Keratinocyte (primary cell): ENCODE data around the gene PHF10. TPM values are rescaled to one million over a fixed set of nuclear protein-coding genes. Genes with fewer than 3 reads are reported as not detected.

Experiments used
- DNase-seq: peaks from one replicate; pipeline ENCODE4 v3.0.0-alpha.2; 2011; ENCODE audit warnings: low read depth, missing footprints, low spot score
- FAIRE-seq: peaks from 2 replicates; lab custom pipeline; 2011; peaks lifted over from hg19 to GRCh38; lab: Jason Lieb, UNC
- H2AFZ ChIP-seq: 2 replicates; pipeline ENCODE4 v1.6.0; 2012; ENCODE audit warnings: low read length, control low read depth, inconsistent platforms; ENCODE audit not compliant: control insufficient read depth
- H3K27ac ChIP-seq: 2 replicates; pipeline ENCODE4 v1.5.1; 2011; ENCODE audit warnings: low read length; ENCODE audit not compliant: control insufficient read depth, insufficient read depth
- H3K27me3 ChIP-seq: 3 replicates; pipeline ENCODE4 v1.6.0; 2011; ENCODE audit warnings: low read length; ENCODE audit not compliant: control insufficient read depth, insufficient read depth; ENCODE audit errors: extremely low read depth
- H3K36me3 ChIP-seq, 2 experiments: 2 replicates in 1 of 2; 3 replicates in 1 of 2; pipeline ENCODE4 v1.5.1; 2011; ENCODE audit warnings: low read length in 2 of 2, mild to moderate bottlenecking in 1 of 2; ENCODE audit not compliant: control insufficient read depth in 2 of 2, insufficient read depth in 2 of 2; ENCODE audit errors: extremely low read depth in 1 of 2
- H3K4me1 ChIP-seq: 3 replicates; pipeline ENCODE4 v1.5.1; 2011; ENCODE audit warnings: low read length; ENCODE audit not compliant: control insufficient read depth, insufficient read depth; ENCODE audit errors: extremely low read depth
- H3K4me2 ChIP-seq: 3 replicates; pipeline ENCODE4 v1.6.0; 2011; ENCODE audit warnings: low read depth, low read length; ENCODE audit not compliant: control insufficient read depth, insufficient read depth; ENCODE audit errors: extremely low read depth
- H3K4me3 ChIP-seq, 3 experiments: fragments of 200-600 bp in 1 of 3; sonication (generic) in 1 of 3; 2 replicates in 2 of 3; 3 replicates in 1 of 3; pipeline ENCODE4 v1.5.1; 2011 to 2016; ENCODE audit warnings: low read length in 3 of 3, mild to moderate bottlenecking in 3 of 3, control low read depth in 2 of 3, inconsistent platforms in 1 of 3, low read depth in 1 of 3, mixed read lengths in 1 of 3, mixed run types in 1 of 3, moderate library complexity in 1 of 3; ENCODE audit not compliant: control insufficient read depth in 2 of 3, insufficient read depth in 2 of 3; ENCODE audit errors: extremely low read depth in 1 of 3
- H3K79me2 ChIP-seq: 2 replicates; pipeline ENCODE4 v1.6.0; 2012; ENCODE audit warnings: low read length; ENCODE audit not compliant: control insufficient read depth, insufficient read depth
- H3K9ac ChIP-seq: 3 replicates; pipeline ENCODE4 v1.6.0; 2011; ENCODE audit warnings: low read length; ENCODE audit not compliant: control insufficient read depth, insufficient read depth; ENCODE audit errors: extremely low read depth
- H3K9me1 ChIP-seq: 3 replicates; pipeline ENCODE4 v1.6.0; 2011; ENCODE audit warnings: low read length; ENCODE audit not compliant: control insufficient read depth, insufficient read depth; ENCODE audit errors: extremely low read depth
- H3K9me3 ChIP-seq: 2 replicates; pipeline ENCODE4 v1.5.1; 2012; ENCODE audit warnings: low read depth, low read length; ENCODE audit not compliant: control insufficient read depth
- H4K20me1 ChIP-seq: 3 replicates; pipeline ENCODE4 v1.6.0; 2011; ENCODE audit warnings: low read length; ENCODE audit not compliant: control insufficient read depth, insufficient read depth; ENCODE audit errors: extremely low read depth
- EZH2 ChIP-seq: IDR thresholded peaks from one replicate; pipeline ENCODE4 v1.6.1; 2012; ENCODE audit warnings: inconsistent platforms, mild to moderate bottlenecking, low read length, moderate library complexity
- dilution Hi-C: fragments of 300-500 bp; cut with MboI; formaldehyde crosslinking; loops from one replicate; pipeline ENCODE4 v1.7.0; 2020; ENCODE audit warnings: low sequenced_read_pairs; ENCODE audit not compliant: extremely low pct_ligation_motif_present
- polyA plus RNA-seq, 5 experiments: library from polyadenylated mRNA; depleted of rRNA in 3 of 5; stranded (reverse) in 3 of 5; stranded (forward) in 1 of 5; unstranded in 1 of 5; fragments of >200 nt; gene quantifications; 1 replicate in 1 of 5; 2 replicates in 3 of 5; 3 replicates in 1 of 5; pipeline versions ENCODE4 v1.2.1 to v1.2.3, GENCODE V29; 2011 to 2012; ENCODE audit warnings: missing spikeins in 2 of 5, low read depth in 1 of 5, low replicate concordance in 1 of 5
- TF ChIP-seq, protein P1 (sequence below), 3 experiments: IDR thresholded peaks in 1 of 3; conservative IDR thresholded peaks in 1 of 3; optimal IDR thresholded peaks in 1 of 3; 2 replicates in 2 of 3; 3 replicates in 1 of 3; pipeline versions ENCODE3 to v1.5.1; 2011; ENCODE audit warnings: low read length in 3 of 3, mild to moderate bottlenecking in 3 of 3, moderate library complexity in 2 of 3, control low read depth in 1 of 3, inconsistent platforms in 1 of 3; ENCODE audit not compliant: insufficient read depth in 2 of 3; ENCODE audit errors: extremely low read depth in 1 of 3

Gene PHF10
- polyA plus RNA-seq, 1 donor (not counting 4 experiments of a cell fraction or from before 2014, with no cell fraction given), result 14.5 TPM

DNA sequence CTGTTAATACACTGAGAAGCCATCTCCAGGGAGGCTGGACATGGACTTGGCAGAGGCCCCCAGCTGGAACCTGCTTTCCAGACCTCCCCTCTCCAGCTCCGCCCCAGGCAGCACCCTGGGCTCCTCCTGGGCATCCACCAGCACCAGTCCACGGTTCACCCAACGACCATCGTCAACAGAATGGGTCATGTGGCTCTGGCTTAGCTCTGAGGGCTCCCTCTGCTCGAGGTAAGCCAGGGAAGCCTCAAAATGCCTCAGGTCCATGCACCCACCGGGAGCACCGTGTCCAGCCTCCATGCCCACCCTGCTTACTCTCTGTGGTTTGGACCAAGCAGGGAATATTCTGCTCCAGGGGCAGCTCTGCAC lies 62.9 kb downstream of the PHF10 start:
- dilution Hi-C loops, result no loop called here
- TF ChIP-seq, protein P1, sequence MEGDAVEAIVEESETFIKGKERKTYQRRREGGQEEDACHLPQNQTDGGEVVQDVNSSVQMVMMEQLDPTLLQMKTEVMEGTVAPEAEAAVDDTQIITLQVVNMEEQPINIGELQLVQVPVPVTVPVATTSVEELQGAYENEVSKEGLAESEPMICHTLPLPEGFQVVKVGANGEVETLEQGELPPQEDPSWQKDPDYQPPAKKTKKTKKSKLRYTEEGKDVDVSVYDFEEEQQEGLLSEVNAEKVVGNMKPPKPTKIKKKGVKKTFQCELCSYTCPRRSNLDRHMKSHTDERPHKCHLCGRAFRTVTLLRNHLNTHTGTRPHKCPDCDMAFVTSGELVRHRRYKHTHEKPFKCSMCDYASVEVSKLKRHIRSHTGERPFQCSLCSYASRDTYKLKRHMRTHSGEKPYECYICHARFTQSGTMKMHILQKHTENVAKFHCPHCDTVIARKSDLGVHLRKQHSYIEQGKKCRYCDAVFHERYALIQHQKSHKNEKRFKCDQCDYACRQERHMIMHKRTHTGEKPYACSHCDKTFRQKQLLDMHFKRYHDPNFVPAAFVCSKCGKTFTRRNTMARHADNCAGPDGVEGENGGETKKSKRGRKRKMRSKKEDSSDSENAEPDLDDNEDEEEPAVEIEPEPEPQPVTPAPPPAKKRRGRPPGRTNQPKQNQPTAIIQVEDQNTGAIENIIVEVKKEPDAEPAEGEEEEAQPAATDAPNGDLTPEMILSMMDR (optimal IDR thresholded peaks at IDR 0.05 in 1 of 3, IDR thresholded peaks at IDR 0.05 in 1 of 3, conservative IDR thresholded peaks at IDR 0.05 in 1 of 3; ENCODE audit: extremely low read depth in 1 of 3, insufficient read depth in 2 of 3, low read length in 3 of 3), result no peak
- no peak for TF ChIP-seq EZH2
- no peaks in the 10 kb centered on the region for H3K79me2 ChIP-seq
- H3K4me1 ChIP-seq, result no peaks in the 10 kb centered on the region
- H3K4me2 ChIP-seq, result no peak overlapping the region
- H3K27me3 ChIP-seq, result no peaks in the 10 kb centered on the region
- DNase-seq, result no peak
- no peak overlapping the region for H3K4me3 ChIP-seq
- H3K27ac ChIP-seq, result no peak overlapping the region
- no peaks in the 10 kb centered on the region for H4K20me1 ChIP-seq
- H3K9me1 ChIP-seq, result no peaks in the 10 kb centered on the region
- H3K9me3 ChIP-seq, result no peaks in the 10 kb centered on the region
- no peak overlapping the region for H2AFZ ChIP-seq
- FAIRE-seq, result no peak
- no peak overlapping the region for H3K9ac ChIP-seq
- H3K36me3 ChIP-seq, result peaks cover 22 to 23% of the 10 kb centered on the region in 2 experiments

DNA sequence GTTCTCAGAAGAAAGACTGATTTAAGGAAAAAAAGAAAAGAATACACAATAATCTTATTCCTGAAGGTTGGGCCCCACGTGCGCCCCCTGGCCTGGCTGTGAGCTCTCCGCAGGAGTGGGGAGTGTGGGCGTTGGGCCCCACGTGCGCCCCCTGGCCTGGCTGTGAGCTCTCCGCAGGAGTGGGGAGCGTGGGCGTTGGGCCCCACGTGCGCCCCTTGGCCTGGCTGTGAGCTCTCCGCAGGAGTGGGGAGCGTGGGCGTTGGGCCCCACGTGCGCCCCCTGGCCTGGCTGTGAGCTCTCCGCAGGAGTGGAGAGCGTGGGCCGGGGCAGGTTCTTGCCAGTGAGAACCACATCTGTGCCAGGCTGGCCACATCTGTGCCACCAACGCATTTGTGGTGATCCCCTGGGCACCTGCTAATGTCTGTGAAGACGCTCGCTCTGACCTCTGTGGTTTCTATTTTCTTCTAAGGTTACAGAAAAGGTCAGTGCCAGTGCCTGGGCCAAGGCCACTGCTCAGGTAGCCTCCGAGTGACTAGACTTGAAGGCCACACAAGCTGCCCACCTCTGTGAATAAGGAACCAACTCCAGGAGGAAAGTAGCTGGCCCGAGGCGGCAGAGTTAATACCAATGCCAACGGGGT lies 63.4 kb downstream of the PHF10 start:
- dilution Hi-C loops, result no loop called here
- DNase-seq (no peak), FAIRE-seq (no peak)
- TF ChIP-seq, protein P1 (optimal IDR thresholded peaks at IDR 0.05 in 1 of 3, IDR thresholded peaks at IDR 0.05 in 1 of 3, conservative IDR thresholded peaks at IDR 0.05 in 1 of 3; ENCODE audit: extremely low read depth in 1 of 3, insufficient read depth in 2 of 3, low read length in 3 of 3), result no peak
- Histone ChIP-seq H3K4me2 (no peak overlapping the region), H3K9ac (no peak overlapping the region), H3K27me3 (no peaks in the 10 kb centered on the region), H3K36me3 (peaks cover 22 to 24% of the 10 kb centered on the region in 2 experiments), H3K9me3 (no peaks in the 10 kb centered on the region), H3K79me2 (no peaks in the 10 kb centered on the region), H4K20me1 (no peaks in the 10 kb centered on the region), H2AFZ (no peak overlapping the region), H3K4me3 (no peak overlapping the region), H3K4me1 (no peaks in the 10 kb centered on the region), H3K9me1 (no peaks in the 10 kb centered on the region), H3K27ac (no peak overlapping the region)
